IMR-90 (cell line): ENCODE measurements around the gene STK17B.

Experiments used
- CTCF ChIP-seq: conservative IDR thresholded peaks from 2 replicates; pipeline ENCODE4 v1.5.1; 2012; ENCODE audit warnings: mild to moderate bottlenecking, low read depth, low read length, improper control_type of control experiment
- FOS ChIP-seq: fragments of 150-350 bp; IDR thresholded peaks from 2 replicates; pipeline ENCODE4 v1.6.1; 2016; ENCODE audit warnings: low read depth, low read length
- MXI1 ChIP-seq: IDR thresholded peaks from 2 replicates; pipeline ENCODE4 v1.6.1; 2012; ENCODE audit warnings: low read depth, mild to moderate bottlenecking, low read length, moderate library complexity, borderline replicate concordance
- POLR2A ChIP-seq: IDR thresholded peaks from 2 replicates; pipeline ENCODE4 v1.6.1; 2012; ENCODE audit warnings: mild to moderate bottlenecking, low read depth, low read length
- RCOR1 ChIP-seq: IDR thresholded peaks from 2 replicates; pipeline ENCODE4 v1.6.1; 2012; ENCODE audit warnings: mild to moderate bottlenecking, low read length, improper control_type of control experiment; ENCODE audit not compliant: insufficient replicate concordance
- RFX5 ChIP-seq: IDR thresholded peaks from 2 replicates; pipeline ENCODE4 v1.8.0; 2012; ENCODE audit warnings: low read depth, mild to moderate bottlenecking, low read length, moderate library complexity

GRCh38 chr2:196162586-196163175, 8.7 kb downstream of the STK17B start:
- TF ChIP-seq MXI1 (no peak), CTCF (no peak), POLR2A (no peak), RFX5 (no peak), RCOR1 (no peak), FOS (no peak)
